Measurements from ENCODE around the gene NPHP1.
"Not testable (repeated sequence)": the region's sequence is repeated elsewhere in the genome, so short reads cannot be mapped to it uniquely, and the experiment has no call there.

The NPHP1 gene

DNA sequence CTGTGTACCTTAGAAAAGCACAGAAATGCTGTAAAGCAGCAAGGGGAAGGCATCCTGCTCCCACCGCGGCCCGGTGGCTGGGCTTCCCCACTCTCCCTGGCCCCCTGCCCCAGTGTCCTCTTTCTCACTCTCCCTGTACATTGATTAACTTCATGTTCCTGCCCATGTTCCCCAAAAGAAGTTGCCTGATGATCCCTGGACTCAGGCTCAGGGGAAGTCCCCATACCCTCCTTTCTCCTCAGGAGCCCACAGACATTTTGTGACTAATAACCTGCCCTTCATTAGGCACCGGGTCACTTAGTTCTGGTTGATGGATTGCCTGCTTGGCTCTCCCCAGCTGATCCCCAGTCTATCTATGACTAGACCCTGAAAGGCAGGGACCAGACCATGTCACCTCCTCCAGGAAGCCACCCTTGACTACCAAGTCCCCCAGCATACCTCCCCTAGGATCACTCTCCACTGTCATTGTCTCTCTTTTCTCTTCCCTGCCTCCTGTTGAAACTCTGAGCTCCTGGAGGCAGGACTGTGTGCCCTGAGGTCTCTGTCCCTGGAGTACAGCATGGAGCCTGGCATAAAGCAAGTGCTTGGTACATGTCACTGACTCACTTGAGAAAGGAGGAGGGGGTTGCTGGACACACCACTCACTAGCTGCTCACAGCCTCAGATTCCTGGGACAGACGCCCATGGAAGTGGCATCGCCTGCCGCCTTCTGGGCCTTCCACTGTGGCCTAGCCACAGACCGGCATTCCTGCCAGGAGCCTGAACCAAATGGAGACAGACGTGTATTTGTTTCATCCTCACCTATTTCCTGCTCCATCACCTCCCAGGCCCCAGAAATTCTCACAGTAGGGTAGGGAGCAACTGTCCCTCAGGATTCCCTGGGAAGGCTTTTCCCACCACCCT lies 102.7 kb downstream of the NPHP1 start:
- DNase-seq, result no peak

DNA sequence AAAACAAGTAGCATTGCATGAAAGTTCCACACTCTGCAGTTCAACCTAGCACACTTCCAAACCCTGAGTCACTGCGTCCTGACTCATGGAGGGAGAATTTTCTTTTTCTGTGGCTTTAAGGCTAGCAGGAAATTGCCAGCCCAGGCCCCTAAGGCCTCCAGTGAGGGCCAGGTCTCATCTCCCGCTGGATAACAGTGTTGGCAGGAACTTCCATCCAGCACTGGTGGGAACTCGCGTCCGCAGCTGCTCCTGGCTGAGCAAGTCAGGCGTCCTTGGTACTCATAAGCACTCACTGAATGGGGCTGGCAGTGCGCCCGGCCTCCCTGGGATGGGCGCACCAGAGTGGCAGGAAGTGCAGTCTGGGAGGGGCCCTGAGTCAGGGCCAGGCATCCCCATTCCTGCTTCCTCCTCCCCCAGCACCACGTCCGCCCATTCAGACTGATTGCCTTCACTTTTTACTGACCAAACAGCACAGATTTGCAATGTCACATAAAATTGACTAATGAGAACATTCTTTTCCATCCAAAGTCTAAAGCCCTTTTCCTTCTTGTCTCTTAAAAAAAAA lies 103.5 kb downstream of the NPHP1 start:
- peak; percentile 90 for DNase-seq

- DNase-seq, result not testable (repeated sequence)
These were observed 103.9 kb downstream of the NPHP1 start for GRCh38 chr2:110100880-110101279.

GRCh38 chr2:110100480-110100879 lies 104.3 kb downstream of the NPHP1 start:
- no peak for DNase-seq

DNA sequence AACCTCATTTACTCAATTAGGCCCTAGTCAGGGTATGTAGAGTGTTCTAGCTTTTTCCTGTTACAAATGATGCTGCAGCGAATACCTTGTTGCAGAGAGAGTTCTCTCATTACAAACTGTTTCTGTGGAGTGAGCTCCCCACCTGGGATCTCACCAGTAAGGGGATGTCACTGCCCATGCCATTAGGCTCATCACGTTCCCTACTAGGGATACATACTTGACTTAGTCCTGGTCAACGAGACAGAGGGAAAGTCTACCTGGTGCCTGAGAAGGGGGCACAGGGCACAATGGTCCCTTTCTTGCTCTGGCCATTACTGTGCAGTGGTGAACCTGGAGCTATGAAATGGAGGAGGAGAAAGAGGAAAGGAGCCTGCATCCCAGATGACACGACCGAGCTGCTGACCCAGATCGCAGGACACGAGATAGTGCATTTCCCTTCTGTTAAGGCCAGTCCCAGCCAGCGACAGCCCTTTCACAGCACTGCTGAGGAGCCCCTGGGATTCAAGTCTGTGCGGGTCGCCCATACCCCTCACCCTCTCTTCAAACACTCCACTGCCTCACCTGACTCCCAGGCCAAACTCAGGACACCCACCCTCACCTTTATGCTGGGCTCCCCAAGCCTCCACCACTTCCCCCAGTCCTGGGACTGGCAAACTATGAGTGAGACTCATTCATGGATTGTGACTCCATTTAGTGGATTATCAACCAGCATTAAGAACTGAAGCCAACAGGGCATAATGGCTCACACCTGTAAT lies 105.2 kb downstream of the NPHP1 start:
- no peak for DNase-seq

DNA sequence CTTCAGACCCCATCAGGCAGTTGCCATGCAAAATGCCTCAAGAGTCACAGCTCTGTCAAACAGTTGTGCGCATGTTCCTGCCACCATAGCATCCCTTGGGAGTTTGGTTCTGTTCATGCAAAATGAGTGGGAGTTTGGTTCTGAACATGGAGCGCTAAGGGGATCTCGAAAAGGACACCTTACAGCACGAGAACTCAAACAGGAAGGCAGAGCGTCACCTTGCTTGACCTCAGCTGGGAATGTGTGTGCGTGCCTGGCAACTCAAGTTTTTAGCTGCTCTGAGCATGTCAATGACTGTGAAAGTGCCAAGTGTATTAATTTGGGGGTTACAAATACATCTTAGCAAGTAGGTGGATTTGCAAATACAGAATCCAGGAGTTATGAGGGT lies 105.8 kb downstream of the NPHP1 start:
- DNase-seq, result no peak

DNA sequence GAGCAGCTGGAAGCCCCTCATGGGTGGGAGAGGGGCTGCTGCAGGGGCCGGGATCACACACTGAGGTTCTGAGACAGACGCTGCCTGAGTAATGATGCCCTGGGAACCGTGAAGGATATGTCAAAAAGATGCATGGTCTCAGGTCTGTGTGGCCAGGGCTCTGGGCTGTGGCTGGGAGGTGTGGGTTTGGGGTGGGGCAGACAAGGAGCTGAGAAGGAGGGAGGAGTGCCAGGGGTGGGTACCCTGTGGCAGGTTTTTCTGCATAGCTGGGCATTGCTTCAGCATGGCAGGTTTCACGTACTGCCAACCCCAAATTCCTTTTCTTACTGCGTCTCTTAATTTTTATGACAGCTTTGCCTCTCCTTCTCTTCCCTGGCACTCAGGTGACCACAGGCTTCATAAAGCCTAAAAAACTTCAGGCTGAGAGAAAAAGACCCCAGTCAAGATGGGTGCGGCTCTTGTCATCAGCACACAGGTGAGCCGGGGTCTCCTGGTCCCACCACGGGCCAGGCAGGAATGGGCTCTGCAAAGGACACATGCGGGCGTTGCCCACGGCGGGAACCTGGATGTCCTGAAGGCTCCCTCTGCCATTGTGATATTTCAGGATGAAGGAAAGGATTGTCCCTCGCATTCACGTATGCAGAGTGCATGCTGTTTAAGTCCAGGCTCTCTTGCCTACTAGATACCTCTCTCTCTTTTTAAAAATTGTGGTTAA lies 107.2 kb downstream of the NPHP1 start:
- DNase-seq, result no peak

GRCh38 chr2:110095994-110096633 lies 108.7 kb downstream of the NPHP1 start:
- no peak for DNase-seq

DNA sequence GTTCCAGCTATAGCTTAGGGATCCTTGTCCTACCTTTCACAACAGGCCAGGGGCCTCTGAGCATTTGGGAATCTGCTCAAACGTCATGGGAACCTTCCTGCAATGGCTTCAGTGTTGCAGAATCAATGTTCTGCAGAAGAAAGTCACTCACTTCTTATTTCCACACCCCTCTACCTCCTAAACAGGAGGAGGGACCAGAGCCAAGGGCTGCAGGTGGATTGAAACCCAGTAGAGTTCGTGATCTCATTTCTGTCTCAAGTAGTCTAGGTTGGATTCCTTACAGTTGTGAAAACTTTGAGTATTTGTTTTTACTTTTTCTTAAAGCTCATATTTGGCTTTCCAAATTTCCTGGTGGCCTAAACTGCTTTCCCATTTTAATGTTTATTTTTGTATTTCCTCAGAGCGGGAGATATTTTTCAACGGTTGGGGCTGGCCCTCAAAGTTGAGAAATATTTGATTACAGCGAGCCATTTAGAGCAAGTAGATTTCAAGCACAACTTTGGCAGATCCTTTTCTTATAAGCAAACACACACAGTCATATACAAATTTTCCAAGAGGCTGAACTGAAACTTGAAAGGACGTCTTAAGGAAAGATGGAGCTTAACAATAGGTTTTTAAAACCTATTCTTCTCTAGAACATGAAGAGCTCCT lies 109.8 kb downstream of the NPHP1 start:
- DNase-seq, result not testable (repeated sequence)

DNA sequence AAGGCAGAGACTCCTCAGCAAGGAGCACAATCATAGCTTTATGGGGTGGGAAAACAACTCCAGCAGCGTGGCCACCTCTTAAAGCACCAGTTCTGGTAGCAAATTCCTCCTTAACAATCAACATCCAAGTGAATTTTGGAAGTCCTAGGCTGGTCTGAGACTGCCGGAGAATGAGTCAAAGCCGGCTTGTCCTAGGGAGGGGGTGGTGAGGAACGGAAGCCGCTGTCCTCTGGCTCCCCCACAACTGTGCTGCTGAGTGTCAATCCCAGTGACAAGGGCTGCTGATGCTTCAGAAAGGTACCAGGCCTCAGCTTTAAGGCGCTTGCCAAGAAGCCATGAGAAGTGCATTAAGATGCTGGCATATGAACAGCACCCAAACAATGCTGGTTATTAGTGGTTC lies 110.9 kb downstream of the NPHP1 start:
- DNase-seq, result not testable (repeated sequence)

DNA sequence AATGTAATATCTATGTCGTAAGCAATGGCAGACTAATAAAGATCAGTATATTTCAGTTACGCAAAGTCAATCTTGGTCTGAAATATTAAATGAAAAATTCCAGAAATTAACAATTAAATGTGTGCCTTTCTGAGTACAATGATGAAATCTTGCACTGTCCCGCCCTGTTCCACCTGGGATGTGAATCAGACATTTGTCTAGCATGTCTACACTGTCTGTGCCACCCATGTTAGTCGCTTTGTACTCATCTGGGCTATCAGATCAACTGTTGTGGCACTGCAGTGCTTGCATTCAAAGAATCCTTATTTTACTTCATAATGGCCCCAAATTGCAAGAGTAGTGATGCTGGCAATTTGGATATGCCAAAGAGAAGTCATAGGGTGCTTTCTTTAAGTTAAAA lies 114.6 kb downstream of the NPHP1 start:
- not testable (repeated sequence) for DNase-seq

DNA sequence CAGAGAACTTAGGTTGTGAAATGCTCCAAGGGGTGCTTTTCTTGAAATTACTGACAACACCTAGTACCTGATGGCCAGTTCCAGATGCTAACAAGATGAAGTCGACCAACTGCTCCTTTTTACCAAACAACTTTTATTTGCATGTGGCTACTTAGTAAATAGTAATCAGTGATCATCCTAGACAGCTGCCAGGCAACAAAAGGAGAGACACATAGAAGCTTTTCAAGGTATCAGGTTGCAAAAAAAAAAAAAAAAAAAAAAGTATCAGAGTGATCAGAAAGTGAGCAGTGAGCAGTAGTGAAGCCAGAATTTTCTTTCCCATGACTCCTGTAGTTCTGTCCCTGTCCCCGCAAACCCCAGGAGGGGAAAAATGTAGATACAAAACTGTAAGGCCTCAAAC lies 121.1 kb downstream of the NPHP1 start:
- not testable (repeated sequence) for DNase-seq

DNA sequence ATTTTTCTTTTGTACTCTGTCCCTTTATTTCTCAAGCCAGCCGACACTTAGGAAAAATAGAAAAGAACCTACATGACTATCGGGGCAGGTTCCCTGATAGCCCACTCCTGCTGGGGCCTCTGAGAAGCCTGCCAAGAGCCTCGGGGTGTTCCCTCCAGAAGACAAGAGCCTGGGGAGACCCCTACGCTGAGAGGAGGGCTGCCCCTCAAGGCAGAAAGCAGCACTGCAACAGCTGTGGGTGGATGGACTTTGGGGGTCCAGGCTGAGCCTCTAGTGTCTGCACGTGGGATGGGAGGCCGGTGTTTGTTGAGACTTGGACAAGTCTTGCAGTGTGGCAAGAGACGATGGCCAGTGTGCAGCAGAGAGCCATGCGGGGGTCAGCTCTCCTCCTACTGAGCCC lies 121.7 kb downstream of the NPHP1 start:
- not testable (repeated sequence) for DNase-seq

DNA sequence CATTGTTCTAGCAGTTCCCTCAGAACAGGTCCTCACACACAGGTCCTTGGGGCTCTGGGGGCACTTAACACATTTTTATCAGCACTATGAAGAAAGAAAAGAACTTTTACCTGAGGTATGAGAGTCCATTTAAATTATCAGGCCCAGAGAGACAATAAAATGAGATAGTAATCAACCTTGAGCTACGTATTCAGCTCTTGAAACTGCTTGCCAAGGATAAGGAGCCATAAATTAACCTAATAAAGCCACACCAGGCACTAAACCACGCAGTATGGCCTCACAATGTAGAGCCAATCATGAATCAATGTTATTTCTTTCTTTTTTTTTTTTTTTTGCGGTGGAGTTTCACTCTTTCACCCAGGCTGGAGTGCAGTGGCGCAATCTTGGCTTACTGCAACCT lies 126.7 kb downstream of the NPHP1 start:
- DNase-seq, result not testable (repeated sequence)

GRCh38 chr2:110075896-110076295 lies 128.9 kb downstream of the NPHP1 start:
- not testable (repeated sequence) for DNase-seq
